ELF-1 (cell line): ENCODE measurements around the gene KDM3B.

Experiments
- DNase-seq: peaks from one replicate; pipeline ENCODE4 v3.0.0-alpha.2; 2016; ENCODE audit warnings: low read depth, low spot score

KDM3B gene

GRCh38 chr5:138346889-138347288, 5.6 kb upstream of the KDM3B start:
- DNase-seq: no peak

- DNase-seq: no peak
Observed at GRCh38 chr5:138349852-138350562, 2.5 kb upstream of the KDM3B start.

GRCh38 chr5:138350563-138350890, 2.0 kb upstream of the KDM3B start:
- no peak for DNase-seq

GRCh38 chr5:138351056-138351455, 1.4 kb upstream of the KDM3B start:
- no peak for DNase-seq

- DNase-seq: no peak
Observed at GRCh38 chr5:138351517-138351916, 968 bp upstream of the KDM3B start.

GRCh38 chr5:138352722-138353559, 456 bp downstream of the KDM3B start:
- DNase-seq: peak; percentile 77

GRCh38 chr5:138353560-138354080, 1.1 kb downstream of the KDM3B start:
- no peak for DNase-seq

GRCh38 chr5:138354387-138354786, 1.9 kb downstream of the KDM3B start:
- peak; percentile 40 for DNase-seq

- peak; percentile 47 for DNase-seq
Observed at GRCh38 chr5:138354926-138355378, 2.5 kb downstream of the KDM3B start.

- DNase-seq: no peak
Observed at GRCh38 chr5:138359621-138360020, 7.1 kb downstream of the KDM3B start.

GRCh38 chr5:138360941-138361452, 8.5 kb downstream of the KDM3B start:
- DNase-seq: no peak

GRCh38 chr5:138364576-138364975, 12.1 kb downstream of the KDM3B start:
- no peak for DNase-seq

GRCh38 chr5:138366632-138367382, 14.3 kb downstream of the KDM3B start:
- DNase-seq: no peak

GRCh38 chr5:138369261-138369660, 16.8 kb downstream of the KDM3B start:
- DNase-seq: no peak

- DNase-seq: no peak
Observed at GRCh38 chr5:138369706-138370105, 17.2 kb downstream of the KDM3B start.

GRCh38 chr5:138370537-138370936, 18.1 kb downstream of the KDM3B start:
- no peak for DNase-seq

GRCh38 chr5:138371454-138371853, 19.0 kb downstream of the KDM3B start:
- DNase-seq: no peak

- DNase-seq: no peak
Observed at GRCh38 chr5:138372225-138372624, 19.7 kb downstream of the KDM3B start.

GRCh38 chr5:138372653-138373052, 20.2 kb downstream of the KDM3B start:
- DNase-seq: no peak

- no peak for DNase-seq
Observed at GRCh38 chr5:138382347-138382746, 29.9 kb downstream of the KDM3B start.

GRCh38 chr5:138385660-138386059, 33.2 kb downstream of the KDM3B start:
- DNase-seq: no peak

- DNase-seq: peak; percentile 15
Observed at GRCh38 chr5:138386290-138386689, 33.8 kb downstream of the KDM3B start.
